ENCODE results near the gene TMEM120B.

TMEM120B gene

DNA sequence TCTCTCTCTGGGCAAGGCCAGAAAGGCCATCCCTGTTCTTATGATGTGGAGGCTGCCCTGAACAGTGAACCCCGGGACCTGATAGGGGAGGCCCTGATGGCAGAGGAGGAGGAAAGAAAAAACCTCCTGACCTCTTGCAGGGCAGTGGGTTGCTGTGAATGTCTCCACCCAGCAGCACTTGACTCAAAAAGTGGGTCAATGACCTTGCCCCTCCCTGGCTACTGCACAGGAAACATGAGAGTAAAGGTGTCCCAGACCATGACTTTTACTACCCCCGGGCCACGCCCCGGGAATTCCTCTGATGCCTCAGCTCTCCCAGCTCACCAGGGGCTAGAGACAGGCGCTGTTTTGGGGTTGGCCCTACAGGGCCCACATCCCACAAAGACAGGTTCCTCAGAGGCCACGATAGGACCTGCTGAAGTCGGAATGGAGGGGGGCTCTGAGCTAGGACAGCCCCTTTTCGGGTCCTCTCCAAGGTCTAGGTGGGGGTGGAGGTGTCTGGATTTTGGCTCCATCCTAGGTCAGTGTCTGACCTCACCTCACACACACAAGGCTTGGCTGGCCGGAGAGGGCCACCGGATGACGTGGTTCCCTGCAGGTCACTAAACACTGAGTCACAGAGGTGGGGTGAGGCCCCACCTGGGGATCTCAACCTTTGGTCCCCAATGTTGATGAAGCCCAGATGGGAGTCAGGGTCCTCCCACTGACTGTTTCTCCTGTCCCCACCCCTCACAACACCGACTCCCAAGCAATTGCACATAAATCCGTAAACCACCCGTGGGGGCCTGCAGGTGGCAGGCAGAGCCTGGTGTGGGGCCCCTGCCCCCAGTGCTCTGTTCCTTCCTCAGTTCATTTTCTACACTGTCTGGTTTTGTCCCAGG, 79.4 kb downstream of the TMEM120B start:
- H3K18ac ChIP-seq (ENCODE audit: low read length), result no peak overlapping the region
- no peaks in the 10 kb centered on the region for H3K9me3 ChIP-seq (replicated peaks in 1 of 2; ENCODE audit: control insufficient read depth in 2 of 2, insufficient read depth in 1 of 2, low read depth in 1 of 2, low read length in 2 of 2)
- H3K27ac ChIP-seq (replicated peaks; ENCODE audit: low read length), result no peak overlapping the region
- H3K79me1 ChIP-seq (ENCODE audit: low read depth, low read length), result no peaks in the 10 kb centered on the region
- WGBS, 2 donors (ENCODE audit: extremely low coverage in 2 of 2, insufficient read length in 2 of 2, insufficient replicate concordance in 1 of 2), result no CpG with 5 or more reads among the region's 14 CpGs
- peaks cover 3 to 9% of the 10 kb centered on the region in 2 donors for H3K4me1 ChIP-seq (ENCODE audit: control insufficient read depth in 2 of 2, insufficient read depth in 1 of 2, low read depth in 1 of 2, low read length in 2 of 2)
- H3K4me3 ChIP-seq (ENCODE audit: low read length in 2 of 2), result no peak overlapping the region
- H4K91ac ChIP-seq (ENCODE audit: low read depth, low read length, poor library complexity), result no peak overlapping the region
- DNase-seq (ENCODE audit: low spot score), result no peak
- no peak overlapping the region for H2BK15ac ChIP-seq (ENCODE audit: low read length)
- H3K23ac ChIP-seq (ENCODE audit: low read depth, low read length, poor library complexity), result no peak overlapping the region
- peaks cover 11 to 18% of the 10 kb centered on the region in 2 donors for H3K36me3 ChIP-seq (replicated peaks in 1 of 2; ENCODE audit: control insufficient read depth in 2 of 2, insufficient read depth in 2 of 2, low read length in 2 of 2)
- H2BK12ac ChIP-seq (ENCODE audit: low read length), result no peak overlapping the region
- peak overlapping the region; percentile 12 for H2AK5ac ChIP-seq (ENCODE audit: low read depth, low read length)
- no peak overlapping the region for H3K14ac ChIP-seq (ENCODE audit: low read length)
- no peak overlapping the region for H3K9ac ChIP-seq (ENCODE audit: low read depth, low read length, poor library complexity)
- H2AFZ ChIP-seq (ENCODE audit: low read length), result no peak overlapping the region
- peaks cover 0 to 19% (median 2%) of the 10 kb centered on the region in 3 experiments for H3K27me3 ChIP-seq (ENCODE audit: control insufficient read depth in 3 of 3, insufficient read depth in 3 of 3, low read depth in 1 of 3, low read length in 3 of 3)
- H2BK120ac ChIP-seq (ENCODE audit: low read depth, low read length), result no peak overlapping the region
- H2BK5ac ChIP-seq (ENCODE audit: low read length), result no peak overlapping the region
- no peak overlapping the region for H3K4me2 ChIP-seq (ENCODE audit: insufficient read depth, low read length, poor library complexity, severe bottlenecking)
- no peak overlapping the region for H3K4ac ChIP-seq (ENCODE audit: low read length)
- H4K8ac ChIP-seq (ENCODE audit: low read depth, low read length), result no peak overlapping the region

DNA sequence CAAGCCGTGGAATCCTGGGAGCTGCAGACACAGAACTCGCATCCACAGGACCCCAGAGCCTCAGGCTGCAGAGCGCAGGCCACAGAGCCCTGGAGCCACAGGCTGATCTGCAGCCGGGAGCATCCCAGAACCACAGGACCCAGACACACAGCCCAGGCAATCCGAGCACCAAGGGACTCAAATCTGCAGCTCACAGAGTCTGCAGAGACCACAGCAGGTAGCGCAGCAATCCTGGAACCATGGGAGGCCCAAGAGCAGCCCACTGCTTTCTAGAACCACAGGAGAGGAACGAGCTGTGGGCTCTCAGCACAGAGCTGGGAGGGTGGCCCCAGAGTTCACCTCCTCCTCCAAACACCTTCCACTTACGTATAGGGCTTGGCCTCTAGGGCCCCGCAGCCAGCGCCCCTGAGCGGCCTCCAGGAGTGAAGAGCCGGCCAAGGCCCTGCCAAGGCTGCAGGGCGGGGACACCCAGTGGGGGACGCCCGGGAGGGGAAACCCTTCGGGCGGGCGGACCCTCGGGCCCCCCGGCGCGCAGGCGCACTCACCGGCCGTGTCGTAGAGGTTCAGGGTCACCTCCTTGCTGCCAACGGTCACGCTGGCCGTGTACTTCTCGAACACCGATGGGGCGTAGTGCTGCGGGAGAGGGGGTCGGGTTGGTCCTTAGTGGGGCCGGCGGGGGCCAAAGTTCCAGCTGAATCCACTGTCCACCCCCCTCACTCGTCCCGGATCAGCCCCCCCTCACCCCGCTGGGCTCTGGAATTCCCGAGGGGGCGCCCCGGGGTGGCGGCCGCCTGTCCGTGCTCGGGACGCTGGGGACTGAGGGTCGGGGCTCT, 80.3 kb downstream of the TMEM120B start:
- DNase-seq (ENCODE audit: low spot score), result no peak

DNA sequence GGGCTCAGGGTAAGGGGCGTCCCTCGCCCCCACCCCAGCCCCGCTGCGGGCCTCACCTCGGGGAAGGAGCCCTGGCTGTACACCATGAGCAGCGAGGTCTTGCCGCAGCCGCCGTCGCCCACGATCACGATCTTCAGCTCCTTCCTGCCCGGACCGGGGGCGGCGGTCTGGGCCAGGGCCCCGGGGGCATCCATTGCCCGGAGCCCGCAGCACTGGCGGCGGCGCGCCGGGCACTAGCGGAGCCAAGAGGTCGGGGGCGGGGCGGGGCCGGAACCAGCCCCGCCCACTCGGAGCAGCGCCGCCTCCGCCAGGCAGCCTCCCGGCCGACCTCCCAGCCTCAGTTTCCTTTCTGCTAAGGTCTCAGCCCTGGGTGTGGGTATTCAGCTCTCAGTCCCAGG, 80.9 kb downstream of the TMEM120B start, which contains the start of gene RHOF:
Gene RHOF, minus strand, starts transcription at position 249 of the 398 bp plus-strand sequence. Its CDS starts 55 bp downstream, at position 194.
- Histone ChIP-seq H3K14ac (ENCODE audit: low read length) (no peak within 1 kb of the TSS), H2BK120ac (ENCODE audit: low read depth, low read length) (no peak within 1 kb of the TSS), H3K18ac (ENCODE audit: low read length) (peak within 1 kb of the TSS; percentile 77), H3K4me2 (ENCODE audit: insufficient read depth, low read length, poor library complexity, severe bottlenecking) (peak within 1 kb of the TSS; percentile 95), H2AFZ (ENCODE audit: low read length) (no peak within 1 kb of the TSS), H3K79me1 (ENCODE audit: low read depth, low read length) (peaks cover 7% of the 10 kb centered on the region), H4K8ac (ENCODE audit: low read depth, low read length) (no peak within 1 kb of the TSS), H2AK5ac (ENCODE audit: low read depth, low read length) (peak within 1 kb of the TSS; percentile 48), H3K27ac (replicated peaks; ENCODE audit: low read length) (no peak within 1 kb of the TSS), H4K91ac (ENCODE audit: low read depth, low read length, poor library complexity) (no peak within 1 kb of the TSS), H3K23ac (ENCODE audit: low read depth, low read length, poor library complexity) (peak within 1 kb of the TSS; percentile 26), H3K4me3 (ENCODE audit: low read length in 2 of 2) (peak within 1 kb of the TSS in 1 of 2 donors; percentile 82), H2BK5ac (ENCODE audit: low read length) (no peak within 1 kb of the TSS), H3K4me1 (ENCODE audit: control insufficient read depth in 2 of 2, insufficient read depth in 1 of 2, low read depth in 1 of 2, low read length in 2 of 2) (peaks cover 17 to 21% of the 10 kb centered on the region in 2 donors), H3K27me3 (ENCODE audit: control insufficient read depth in 3 of 3, insufficient read depth in 3 of 3, low read depth in 1 of 3, low read length in 3 of 3) (peaks cover 0 to 19% (median 2%) of the 10 kb centered on the region in 3 experiments), H2BK15ac (ENCODE audit: low read length) (peak within 1 kb of the TSS; percentile 69), H3K9me3 (replicated peaks in 1 of 2; ENCODE audit: control insufficient read depth in 2 of 2, insufficient read depth in 1 of 2, low read depth in 1 of 2, low read length in 2 of 2) (no peaks in the 10 kb centered on the region), H3K9ac (ENCODE audit: low read depth, low read length, poor library complexity) (peak within 1 kb of the TSS; percentile 91), H2BK12ac (ENCODE audit: low read length) (no peak within 1 kb of the TSS), H3K4ac (ENCODE audit: low read length) (no peak within 1 kb of the TSS), H3K36me3 (replicated peaks in 1 of 2; ENCODE audit: control insufficient read depth in 2 of 2, insufficient read depth in 2 of 2, low read length in 2 of 2) (peaks cover 15 to 34% of the 10 kb centered on the region in 2 donors)
- no peak for DNase-seq (ENCODE audit: low spot score)
- no CpG with 5 or more reads among the region's 36 CpGs for WGBS, 2 donors (ENCODE audit: extremely low coverage in 2 of 2, insufficient read length in 2 of 2, insufficient replicate concordance in 1 of 2)

More for the DNA sequence above, 80.3 kb downstream of the TMEM120B start:
- Histone ChIP-seq H3K14ac (ENCODE audit: low read length) (no peak overlapping the region), H3K36me3 (replicated peaks in 1 of 2; ENCODE audit: control insufficient read depth in 2 of 2, insufficient read depth in 2 of 2, low read length in 2 of 2) (peaks cover 11 to 28% of the 10 kb centered on the region in 2 donors), H3K9me3 (replicated peaks in 1 of 2; ENCODE audit: control insufficient read depth in 2 of 2, insufficient read depth in 1 of 2, low read depth in 1 of 2, low read length in 2 of 2) (no peaks in the 10 kb centered on the region), H2AFZ (ENCODE audit: low read length) (no peak overlapping the region), H3K4me3 (ENCODE audit: low read length in 2 of 2) (peak overlapping the region in 1 of 2 donors; percentile 82), H4K91ac (ENCODE audit: low read depth, low read length, poor library complexity) (no peak overlapping the region), H3K18ac (ENCODE audit: low read length) (peak overlapping the region; percentile 73), H3K27ac (replicated peaks; ENCODE audit: low read length) (no peak overlapping the region), H3K4ac (ENCODE audit: low read length) (no peak overlapping the region), H3K4me1 (ENCODE audit: control insufficient read depth in 2 of 2, insufficient read depth in 1 of 2, low read depth in 1 of 2, low read length in 2 of 2) (peaks cover 11 to 16% of the 10 kb centered on the region in 2 donors), H3K23ac (ENCODE audit: low read depth, low read length, poor library complexity) (peak overlapping the region; percentile 26), H4K8ac (ENCODE audit: low read depth, low read length) (no peak overlapping the region), H2AK5ac (ENCODE audit: low read depth, low read length) (peak overlapping the region; percentile 12), H3K79me1 (ENCODE audit: low read depth, low read length) (peaks cover under 1% of the 10 kb centered on the region), H2BK15ac (ENCODE audit: low read length) (peak overlapping the region; percentile 69), H2BK12ac (ENCODE audit: low read length) (no peak overlapping the region), H2BK120ac (ENCODE audit: low read depth, low read length) (no peak overlapping the region), H3K27me3 (ENCODE audit: control insufficient read depth in 3 of 3, insufficient read depth in 3 of 3, low read depth in 1 of 3, low read length in 3 of 3) (peaks cover 0 to 19% (median 2%) of the 10 kb centered on the region in 3 experiments), H2BK5ac (ENCODE audit: low read length) (no peak overlapping the region), H3K9ac (ENCODE audit: low read depth, low read length, poor library complexity) (peak overlapping the region; percentile 91), H3K4me2 (ENCODE audit: insufficient read depth, low read length, poor library complexity, severe bottlenecking) (peak overlapping the region; percentile 95)
- WGBS, 2 donors (ENCODE audit: extremely low coverage in 2 of 2, insufficient read length in 2 of 2, insufficient replicate concordance in 1 of 2), result no CpG with 5 or more reads among the region's 48 CpGs
